ENCODE measurements around the gene SLAMF1.
"Not testable (repeated sequence)": the region's sequence is repeated elsewhere in the genome, so short reads cannot be mapped to it uniquely, and the experiment has no call there.

The SLAMF1 gene

GRCh38 chr1:160638540-160638857 lies 8.3 kb downstream of the SLAMF1 start:
- DNase-seq: no peak

- DNase-seq: no peak
Measured at GRCh38 chr1:160637821-160638539, 8.9 kb downstream of the SLAMF1 start.

- no peak for DNase-seq
Measured at GRCh38 chr1:160637065-160637464, 9.8 kb downstream of the SLAMF1 start.

- no peak for DNase-seq
Measured at GRCh38 chr1:160636547-160636946, 10.3 kb downstream of the SLAMF1 start.

- no peak for DNase-seq
Measured at GRCh38 chr1:160636076-160636475, 10.8 kb downstream of the SLAMF1 start.

GRCh38 chr1:160634543-160635491 lies 12.0 kb downstream of the SLAMF1 start:
- DNase-seq: no peak

GRCh38 chr1:160633330-160633903 lies 13.4 kb downstream of the SLAMF1 start:
- DNase-seq: no peak

GRCh38 chr1:160631983-160632625 lies 14.7 kb downstream of the SLAMF1 start:
- no peak for DNase-seq

GRCh38 chr1:160630523-160631451 lies 16.1 kb downstream of the SLAMF1 start:
- no peak for DNase-seq

GRCh38 chr1:160629286-160630210 lies 17.3 kb downstream of the SLAMF1 start:
- no peak for DNase-seq

- no peak for DNase-seq
Measured at GRCh38 chr1:160628799-160629263, 18.0 kb downstream of the SLAMF1 start.

GRCh38 chr1:160627677-160628289 lies 19.1 kb downstream of the SLAMF1 start:
- not testable (repeated sequence) for DNase-seq

GRCh38 chr1:160626509-160627342 lies 20.1 kb downstream of the SLAMF1 start:
- DNase-seq: no peak

- DNase-seq: no peak
Measured at GRCh38 chr1:160625725-160626498, 20.9 kb downstream of the SLAMF1 start.

- DNase-seq: no peak
Measured at GRCh38 chr1:160625321-160625720, 21.5 kb downstream of the SLAMF1 start.

- DNase-seq: no peak
Measured at GRCh38 chr1:160624464-160624863, 22.4 kb downstream of the SLAMF1 start.

GRCh38 chr1:160623862-160624261 lies 23.0 kb downstream of the SLAMF1 start:
- no peak for DNase-seq

GRCh38 chr1:160623227-160623633 lies 23.6 kb downstream of the SLAMF1 start:
- no peak for DNase-seq

Measured in NCI-H2171 (cell line).